ENCODE measurements around the gene RPAP3.

The RPAP3 gene

GRCh38 chr12:47747126-47747525, 41.3 kb upstream of the RPAP3 start:
- no peak for DNase-seq (ENCODE audit: low spot score)

GRCh38 chr12:47746523-47746922, 40.7 kb upstream of the RPAP3 start:
- Mint-ChIP-seq H3K36me3 (ENCODE audit: low read depth) (no peaks in the 10 kb centered on the region), H3K27me3 (ENCODE audit: low read depth) (peaks cover 6% of the 10 kb centered on the region), H3K9me3 (no peaks in the 10 kb centered on the region), H3K4me3 (no peak overlapping the region), H3K27ac (no peak overlapping the region), H3K4me1 (ENCODE audit: low read depth) (peaks cover under 1% of the 10 kb centered on the region)
- DNase-seq (ENCODE audit: low spot score) = no peak

More at GRCh38 chr12:47747126-47747525, 41.3 kb upstream of the RPAP3 start:
- H3K9me3 Mint-ChIP-seq = no peaks in the 10 kb centered on the region
- peaks cover 6% of the 10 kb centered on the region for H3K27me3 Mint-ChIP-seq (ENCODE audit: low read depth)
- no peaks in the 10 kb centered on the region for H3K4me1 Mint-ChIP-seq (ENCODE audit: low read depth)
- no peak overlapping the region for H3K27ac Mint-ChIP-seq
- H3K4me3 Mint-ChIP-seq = no peak overlapping the region
- H3K36me3 Mint-ChIP-seq (ENCODE audit: low read depth) = no peaks in the 10 kb centered on the region

- H3K4me3 Mint-ChIP-seq = no peak overlapping the region
- no peak for DNase-seq (ENCODE audit: low spot score)
- peaks cover 5% of the 10 kb centered on the region for H3K4me1 Mint-ChIP-seq (ENCODE audit: low read depth)
- H3K27ac Mint-ChIP-seq = no peak overlapping the region
- H3K27me3 Mint-ChIP-seq (ENCODE audit: low read depth) = peaks cover 6% of the 10 kb centered on the region
- no peaks in the 10 kb centered on the region for H3K9me3 Mint-ChIP-seq
- H3K36me3 Mint-ChIP-seq (ENCODE audit: low read depth) = no peaks in the 10 kb centered on the region
Measured at GRCh38 chr12:47746073-47746472, 40.2 kb upstream of the RPAP3 start.

- Mint-ChIP-seq H3K9me3 (no peaks in the 10 kb centered on the region), H3K4me3 (no peak overlapping the region), H3K4me1 (ENCODE audit: low read depth) (peaks cover 5% of the 10 kb centered on the region), H3K27me3 (ENCODE audit: low read depth) (peaks cover 6% of the 10 kb centered on the region), H3K36me3 (ENCODE audit: low read depth) (no peaks in the 10 kb centered on the region), H3K27ac (no peak overlapping the region)
- no peak for DNase-seq (ENCODE audit: low spot score)
Measured at GRCh38 chr12:47745485-47746041, 39.7 kb upstream of the RPAP3 start.

- Mint-ChIP-seq H3K27ac (no peak overlapping the region), H3K4me3 (no peak overlapping the region), H3K27me3 (ENCODE audit: low read depth) (peaks cover 6% of the 10 kb centered on the region), H3K9me3 (no peaks in the 10 kb centered on the region), H3K36me3 (ENCODE audit: low read depth) (no peaks in the 10 kb centered on the region), H3K4me1 (ENCODE audit: low read depth) (peaks cover 5% of the 10 kb centered on the region)
- no peak for DNase-seq (ENCODE audit: low spot score)
Measured at GRCh38 chr12:47744778-47745436, 39.1 kb upstream of the RPAP3 start.

GRCh38 chr12:47744005-47744651, 38.3 kb upstream of the RPAP3 start:
- Mint-ChIP-seq H3K4me1 (ENCODE audit: low read depth) (peaks cover 5% of the 10 kb centered on the region), H3K27ac (no peak overlapping the region), H3K4me3 (no peak overlapping the region), H3K36me3 (ENCODE audit: low read depth) (no peaks in the 10 kb centered on the region), H3K27me3 (ENCODE audit: low read depth) (peaks cover 6% of the 10 kb centered on the region), H3K9me3 (no peaks in the 10 kb centered on the region)
- no peak for DNase-seq (ENCODE audit: low spot score)

- Mint-ChIP-seq H3K4me1 (ENCODE audit: low read depth) (peaks cover 5% of the 10 kb centered on the region), H3K36me3 (ENCODE audit: low read depth) (no peaks in the 10 kb centered on the region), H3K27me3 (ENCODE audit: low read depth) (peaks cover 6% of the 10 kb centered on the region), H3K27ac (no peak overlapping the region), H3K4me3 (no peak overlapping the region), H3K9me3 (no peaks in the 10 kb centered on the region)
- no peak for DNase-seq (ENCODE audit: low spot score)
Measured at GRCh38 chr12:47743311-47743860, 37.6 kb upstream of the RPAP3 start.

GRCh38 chr12:47742253-47742825, 36.5 kb upstream of the RPAP3 start:
- Mint-ChIP-seq H3K4me3 (no peak overlapping the region), H3K36me3 (ENCODE audit: low read depth) (no peaks in the 10 kb centered on the region), H3K27ac (no peak overlapping the region), H3K27me3 (ENCODE audit: low read depth) (peaks cover 6% of the 10 kb centered on the region), H3K4me1 (ENCODE audit: low read depth) (peaks cover 5% of the 10 kb centered on the region), H3K9me3 (no peaks in the 10 kb centered on the region)
- DNase-seq (ENCODE audit: low spot score) = peak; percentile 57

- Mint-ChIP-seq H3K36me3 (ENCODE audit: low read depth) (no peaks in the 10 kb centered on the region), H3K4me1 (ENCODE audit: low read depth) (peaks cover 5% of the 10 kb centered on the region), H3K9me3 (no peaks in the 10 kb centered on the region), H3K27me3 (ENCODE audit: low read depth) (peaks cover 6% of the 10 kb centered on the region), H3K4me3 (no peak overlapping the region), H3K27ac (no peak overlapping the region)
- no peak for DNase-seq (ENCODE audit: low spot score)
Measured at GRCh38 chr12:47741340-47741703, 35.5 kb upstream of the RPAP3 start.

GRCh38 chr12:47740606-47741339, 34.9 kb upstream of the RPAP3 start:
- Mint-ChIP-seq H3K27me3 (ENCODE audit: low read depth) (peaks cover 6% of the 10 kb centered on the region), H3K36me3 (ENCODE audit: low read depth) (no peaks in the 10 kb centered on the region), H3K4me1 (ENCODE audit: low read depth) (peaks cover 5% of the 10 kb centered on the region), H3K27ac (no peak overlapping the region), H3K4me3 (no peak overlapping the region), H3K9me3 (no peaks in the 10 kb centered on the region)
- no peak for DNase-seq (ENCODE audit: low spot score)

GRCh38 chr12:47739979-47740378, 34.1 kb upstream of the RPAP3 start:
- DNase-seq (ENCODE audit: low spot score) = no peak
- H3K36me3 Mint-ChIP-seq (ENCODE audit: low read depth) = no peaks in the 10 kb centered on the region
- no peak overlapping the region for H3K27ac Mint-ChIP-seq
- no peaks in the 10 kb centered on the region for H3K9me3 Mint-ChIP-seq
- no peak overlapping the region for H3K4me3 Mint-ChIP-seq
- peaks cover 6% of the 10 kb centered on the region for H3K27me3 Mint-ChIP-seq (ENCODE audit: low read depth)
- peaks cover 5% of the 10 kb centered on the region for H3K4me1 Mint-ChIP-seq (ENCODE audit: low read depth)

GRCh38 chr12:47739297-47739696, 33.5 kb upstream of the RPAP3 start:
- no peak for DNase-seq (ENCODE audit: low spot score)
- Mint-ChIP-seq H3K27me3 (ENCODE audit: low read depth) (peaks cover 3% of the 10 kb centered on the region), H3K4me3 (no peak overlapping the region), H3K4me1 (ENCODE audit: low read depth) (peaks cover 5% of the 10 kb centered on the region), H3K36me3 (ENCODE audit: low read depth) (no peaks in the 10 kb centered on the region), H3K27ac (no peak overlapping the region), H3K9me3 (no peaks in the 10 kb centered on the region)

GRCh38 chr12:47737936-47738594, 32.2 kb upstream of the RPAP3 start:
- H3K27me3 Mint-ChIP-seq (ENCODE audit: low read depth) = peaks cover 1% of the 10 kb centered on the region
- H3K27ac Mint-ChIP-seq = no peak overlapping the region
- H3K9me3 Mint-ChIP-seq = no peaks in the 10 kb centered on the region
- no peak for DNase-seq (ENCODE audit: low spot score)
- H3K36me3 Mint-ChIP-seq (ENCODE audit: low read depth) = no peaks in the 10 kb centered on the region
- H3K4me3 Mint-ChIP-seq = no peak overlapping the region
- peaks cover 5% of the 10 kb centered on the region for H3K4me1 Mint-ChIP-seq (ENCODE audit: low read depth)
